Measurements from ENCODE around the gene PAK1.

GRCh38 chr11:77402218-77402556, 71.7 kb downstream of the PAK1 start:
- no peak for TF ChIP-seq POLR2A (IDR thresholded peaks at IDR 0.05)
- TF ChIP-seq, protein P1, sequence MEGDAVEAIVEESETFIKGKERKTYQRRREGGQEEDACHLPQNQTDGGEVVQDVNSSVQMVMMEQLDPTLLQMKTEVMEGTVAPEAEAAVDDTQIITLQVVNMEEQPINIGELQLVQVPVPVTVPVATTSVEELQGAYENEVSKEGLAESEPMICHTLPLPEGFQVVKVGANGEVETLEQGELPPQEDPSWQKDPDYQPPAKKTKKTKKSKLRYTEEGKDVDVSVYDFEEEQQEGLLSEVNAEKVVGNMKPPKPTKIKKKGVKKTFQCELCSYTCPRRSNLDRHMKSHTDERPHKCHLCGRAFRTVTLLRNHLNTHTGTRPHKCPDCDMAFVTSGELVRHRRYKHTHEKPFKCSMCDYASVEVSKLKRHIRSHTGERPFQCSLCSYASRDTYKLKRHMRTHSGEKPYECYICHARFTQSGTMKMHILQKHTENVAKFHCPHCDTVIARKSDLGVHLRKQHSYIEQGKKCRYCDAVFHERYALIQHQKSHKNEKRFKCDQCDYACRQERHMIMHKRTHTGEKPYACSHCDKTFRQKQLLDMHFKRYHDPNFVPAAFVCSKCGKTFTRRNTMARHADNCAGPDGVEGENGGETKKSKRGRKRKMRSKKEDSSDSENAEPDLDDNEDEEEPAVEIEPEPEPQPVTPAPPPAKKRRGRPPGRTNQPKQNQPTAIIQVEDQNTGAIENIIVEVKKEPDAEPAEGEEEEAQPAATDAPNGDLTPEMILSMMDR (IDR thresholded peaks at IDR 0.05), result no peak
